WTC11 (cell line): ENCODE results near the gene GALNT18. TPM values are rescaled to one million over a fixed set of nuclear protein-coding genes. Genes with fewer than 3 reads are reported as not detected.

Source experiments
- ATAC-seq: fragments of 200-7000 bp; cut with Tn5 transposase; 2 replicates; pipeline ENCODE4 v1.10.0; 2021; ENCODE audit warnings: mild to moderate bottlenecking, moderate library complexity
- CTCF ChIA-PET: fragments of 300-600 bp; sonication (Branson Sonifier 250); formaldehyde crosslinking; loops from one replicate; lab custom pipeline; 2021; ENCODE audit warnings: antibody characterized with exemption; lab: Charles Lee
- POLR2A ChIA-PET: fragments of 350-600 bp; sonication (Branson Sonifier 250); formaldehyde crosslinking; loops from one replicate; lab custom pipeline; 2021; ENCODE audit warnings: antibody characterized with exemption; lab: Charles Lee
- DNase-seq: peaks from one replicate; pipeline ENCODE4 v3.0.0; 2021; ENCODE audit warnings: low spot score
- H3K27ac Mint-ChIP-seq: 2 replicates; pipeline ENCODE4 v1.8.0; 2021; ENCODE audit warnings: mixed read lengths
- H3K27me3 Mint-ChIP-seq: 2 replicates; pipeline ENCODE4 v1.8.0; 2021; ENCODE audit warnings: low read depth, mild to moderate bottlenecking, moderate library complexity, mixed read lengths
- H3K36me3 Mint-ChIP-seq: 2 replicates; pipeline ENCODE4 v1.8.0; 2021; ENCODE audit warnings: mixed read lengths
- H3K4me1 Mint-ChIP-seq: 2 replicates; pipeline ENCODE4 v1.8.0; 2022; ENCODE audit warnings: mixed read lengths
- H3K4me3 Mint-ChIP-seq: 2 replicates; pipeline ENCODE4 v1.8.0; 2021; ENCODE audit warnings: mild to moderate bottlenecking, moderate library complexity, mixed read lengths
- H3K9me3 Mint-ChIP-seq: 2 replicates; pipeline ENCODE4 v1.8.0; 2021; ENCODE audit warnings: mixed read lengths
- ARID4B ChIP-seq: sonication (generic); formaldehyde crosslinking; IDR thresholded peaks from 2 replicates; pipeline ENCODE4 v1.8.0; 2023; ENCODE audit warnings: missing genetic modification reagents, mild to moderate bottlenecking, borderline replicate concordance
- E2F5 ChIP-seq: sonication (generic); formaldehyde crosslinking; IDR thresholded peaks from 2 replicates; pipeline ENCODE4 v1.8.1; 2022; ENCODE audit warnings: mild to moderate bottlenecking, moderate library complexity, missing genetic modification reagents
- EMX1 ChIP-seq: fragments of 250-450 bp; sonication (Bioruptor Pico); IDR thresholded peaks from 2 replicates; pipeline ENCODE4 v1.8.0; 2021; ENCODE audit warnings: mild to moderate bottlenecking
- IRF1 ChIP-seq: sonication (generic); formaldehyde crosslinking; IDR thresholded peaks from 2 replicates; pipeline ENCODE4 v1.8.0; 2023; ENCODE audit warnings: missing genetic modification reagents
- IRF2 ChIP-seq: sonication (generic); formaldehyde crosslinking; IDR thresholded peaks from 2 replicates; pipeline ENCODE4 v1.8.0; 2022; ENCODE audit warnings: low read depth, missing genetic modification reagents, borderline replicate concordance
- JAZF1 ChIP-seq: fragments of 250-450 bp; sonication (Bioruptor Pico); IDR thresholded peaks from 2 replicates; pipeline ENCODE4 v1.9.0; 2021; ENCODE audit warnings: moderate library complexity, mild to moderate bottlenecking, inconsistent platforms
- MLX ChIP-seq: sonication (generic); formaldehyde crosslinking; IDR thresholded peaks from 2 replicates; pipeline ENCODE4 v1.8.1; 2023; ENCODE audit warnings: mild to moderate bottlenecking, missing genetic modification reagents, moderate library complexity
- NR2C2 ChIP-seq: sonication (generic); formaldehyde crosslinking; IDR thresholded peaks from 2 replicates; pipeline ENCODE4 v1.8.0; 2022; ENCODE audit warnings: mild to moderate bottlenecking, missing genetic modification reagents
- OVOL2 ChIP-seq: fragments of 250-450 bp; sonication (Bioruptor Pico); IDR thresholded peaks from 2 replicates; pipeline ENCODE4 v1.9.0; 2021; ENCODE audit warnings: mild to moderate bottlenecking, borderline replicate concordance
- PRDM15 ChIP-seq: sonication (generic); formaldehyde crosslinking; IDR thresholded peaks from 2 replicates; pipeline ENCODE4 v1.8.0; 2022; ENCODE audit warnings: missing genetic modification reagents
- PREB ChIP-seq: sonication (generic); formaldehyde crosslinking; IDR thresholded peaks from 2 replicates; pipeline ENCODE4 v1.8.1; 2022; ENCODE audit warnings: mild to moderate bottlenecking, missing genetic modification reagents, moderate library complexity, borderline replicate concordance
- RORB ChIP-seq: fragments of 250-450 bp; sonication (Bioruptor Pico); IDR thresholded peaks from 2 replicates; pipeline ENCODE4 v1.9.0; 2021; ENCODE audit warnings: mild to moderate bottlenecking
- SMAD4 ChIP-seq: sonication (generic); formaldehyde crosslinking; IDR thresholded peaks from 2 replicates; pipeline ENCODE4 v1.8.0; 2022; ENCODE audit warnings: mild to moderate bottlenecking, missing genetic modification reagents
- TP53 ChIP-seq: sonication (generic); formaldehyde crosslinking; IDR thresholded peaks from 2 replicates; pipeline ENCODE4 v1.8.1; 2023; ENCODE audit warnings: mild to moderate bottlenecking, missing genetic modification reagents
- ZNF263 ChIP-seq: sonication (generic); formaldehyde crosslinking; IDR thresholded peaks from 2 replicates; pipeline ENCODE4 v1.8.1; 2022; ENCODE audit warnings: low read depth, mild to moderate bottlenecking, moderate library complexity, missing genetic modification reagents
- ZNF532 ChIP-seq: fragments of 250-450 bp; sonication (Bioruptor Pico); IDR thresholded peaks from 2 replicates; pipeline ENCODE4 v1.9.0; 2021; ENCODE audit warnings: mild to moderate bottlenecking, borderline replicate concordance
- total RNA-seq: library from RNA; stranded (reverse); gene quantifications from 3 replicates; pipeline ENCODE4 v1.2.3, GENCODE V29; 2021

Gene GALNT18
- total RNA-seq, 1 experiment from 2014 or later: 5.0 TPM

GRCh38 chr11:11428714-11429113, 193.1 kb downstream of the GALNT18 start:
- ATAC-seq: no peak
- no peak overlapping the region for H3K4me3 Mint-ChIP-seq
- TF ChIP-seq RORB (CRISPR knock-in tag): no peak
- TF ChIP-seq PREB (CRISPR knock-in tag): no peak
- DNase-seq: no peak
- H3K9me3 Mint-ChIP-seq: no peaks in the 10 kb centered on the region
- ChIA-PET POLR2A (no interaction called here), CTCF (no interaction called here)
- no peaks in the 10 kb centered on the region for H3K27me3 Mint-ChIP-seq
- H3K4me1 Mint-ChIP-seq: peaks cover 12% of the 10 kb centered on the region
- H3K27ac Mint-ChIP-seq: no peak overlapping the region
- no peaks in the 10 kb centered on the region for H3K36me3 Mint-ChIP-seq

- ATAC-seq (no peak), DNase-seq (no peak)
- Mint-ChIP-seq H3K27ac (no peak overlapping the region), H3K27me3 (no peaks in the 10 kb centered on the region), H3K4me1 (peaks cover 12% of the 10 kb centered on the region), H3K4me3 (no peak overlapping the region), H3K36me3 (no peaks in the 10 kb centered on the region), H3K9me3 (no peaks in the 10 kb centered on the region)
- ChIA-PET POLR2A (no interaction called here), CTCF (no interaction called here)
- TF ChIP-seq ZNF263 (CRISPR knock-in tag) (no peak), OVOL2 (CRISPR knock-in tag) (no peak), PRDM15 (CRISPR knock-in tag) (no peak), EMX1 (no peak), IRF1 (CRISPR knock-in tag) (no peak), JAZF1 (CRISPR knock-in tag) (no peak), IRF2 (no peak), SMAD4 (CRISPR knock-in tag) (no peak), TP53 (no peak), E2F5 (CRISPR knock-in tag) (no peak)
Observed at GRCh38 chr11:11427542-11427941, 194.3 kb downstream of the GALNT18 start.

- no peak overlapping the region for H3K4me3 Mint-ChIP-seq
- H3K36me3 Mint-ChIP-seq: no peaks in the 10 kb centered on the region
- H3K9me3 Mint-ChIP-seq: no peaks in the 10 kb centered on the region
- ChIA-PET CTCF (no interaction called here), POLR2A (no interaction called here)
- H3K4me1 Mint-ChIP-seq: peaks cover 12% of the 10 kb centered on the region
- DNase-seq (no peak), ATAC-seq (peak; percentile 44; the same call in 1 of the 2 replicates)
- H3K27ac Mint-ChIP-seq: no peak overlapping the region
- no peaks in the 10 kb centered on the region for H3K27me3 Mint-ChIP-seq
- TF ChIP-seq TP53 (no peak), NR2C2 (CRISPR knock-in tag) (no peak), ARID4B (CRISPR knock-in tag) (no peak), ZNF532 (CRISPR knock-in tag) (no peak), MLX (CRISPR knock-in tag) (no peak)
Observed at GRCh38 chr11:11427140-11427539, 194.7 kb downstream of the GALNT18 start.
